NCI-H69 (cell line): Measurements from ENCODE around the gene GRSF1.
A peak's percentile ranks its signal among the peaks of the same experiment; 100 is the strongest.
"Not testable (repeated sequence)": the region's sequence is repeated elsewhere in the genome, so short reads cannot be mapped to it uniquely, and the experiment has no call there.

Experiments used
- DNase-seq: peaks from one replicate; lab custom pipeline; 2025; lab: John Stamatoyannopoulos, UW

Gene GRSF1

GRCh38 chr4:70839589-70840093, at the start of gene GRSF1:
GRSF1 (minus strand) TSS chr4:70839890; CDS start chr4:70839827, 63 bp downstream.
- peak; percentile 88 for DNase-seq

GRCh38 chr4:70885174-70885573, 45.5 kb upstream of the GRSF1 start:
- no peak for DNase-seq

- no peak for DNase-seq
These were observed 41.0 kb upstream of the GRSF1 start for GRCh38 chr4:70880739-70881138.

GRCh38 chr4:70877556-70877955, 37.9 kb upstream of the GRSF1 start:
- no peak for DNase-seq

- DNase-seq = no peak
These were observed 34.8 kb upstream of the GRSF1 start for GRCh38 chr4:70874268-70875156.

- DNase-seq = no peak
These were observed 33.5 kb upstream of the GRSF1 start for GRCh38 chr4:70873216-70873615.

- DNase-seq = no peak
These were observed 29.1 kb upstream of the GRSF1 start for GRCh38 chr4:70868778-70869177.

- no peak for DNase-seq
These were observed 23.6 kb upstream of the GRSF1 start for GRCh38 chr4:70863099-70863790.

- DNase-seq = no peak
These were observed 19.4 kb upstream of the GRSF1 start for GRCh38 chr4:70859066-70859465.

- no peak for DNase-seq
These were observed 18.8 kb upstream of the GRSF1 start for GRCh38 chr4:70858454-70858853.

- no peak for DNase-seq
These were observed 15.8 kb upstream of the GRSF1 start for GRCh38 chr4:70855464-70855863.

GRCh38 chr4:70849291-70849690, 9.6 kb upstream of the GRSF1 start:
- DNase-seq = no peak

GRCh38 chr4:70844180-70844579, 4.5 kb upstream of the GRSF1 start:
- no peak for DNase-seq

- no peak for DNase-seq
These were observed 3.2 kb upstream of the GRSF1 start for GRCh38 chr4:70842761-70843435.

- no peak for DNase-seq
These were observed 2.3 kb upstream of the GRSF1 start for GRCh38 chr4:70841951-70842350.

GRCh38 chr4:70841211-70841610, 1.5 kb upstream of the GRSF1 start:
- no peak for DNase-seq

GRCh38 chr4:70840631-70841030, 941 bp upstream of the GRSF1 start:
- not testable (repeated sequence) for DNase-seq

GRCh38 chr4:70840137-70840536, 447 bp upstream of the GRSF1 start:
- peak; percentile 23 for DNase-seq

- DNase-seq = peak; percentile 68
These were observed 763 bp downstream of the GRSF1 start for GRCh38 chr4:70838666-70839588.

- DNase-seq = no peak
These were observed 1.5 kb downstream of the GRSF1 start for GRCh38 chr4:70838204-70838603.

- DNase-seq = no peak
These were observed 3.6 kb downstream of the GRSF1 start for GRCh38 chr4:70836081-70836480.
